CD4-positive, alpha-beta T cell treated with Interleukin-17A for 1 hour (primary cell): ENCODE results near the gene HAGHL.
A peak's percentile ranks its signal among the peaks of the same experiment; 100 is the strongest.
"Not testable (repeated sequence)": the region's sequence is repeated elsewhere in the genome, so short reads cannot be mapped to it uniquely, and the experiment has no call there.

ENCODE experiments used
- DNase-seq: peaks from one replicate; pipeline ENCODE4 v3.0.0-alpha.2; 2020

Gene HAGHL

DNA sequence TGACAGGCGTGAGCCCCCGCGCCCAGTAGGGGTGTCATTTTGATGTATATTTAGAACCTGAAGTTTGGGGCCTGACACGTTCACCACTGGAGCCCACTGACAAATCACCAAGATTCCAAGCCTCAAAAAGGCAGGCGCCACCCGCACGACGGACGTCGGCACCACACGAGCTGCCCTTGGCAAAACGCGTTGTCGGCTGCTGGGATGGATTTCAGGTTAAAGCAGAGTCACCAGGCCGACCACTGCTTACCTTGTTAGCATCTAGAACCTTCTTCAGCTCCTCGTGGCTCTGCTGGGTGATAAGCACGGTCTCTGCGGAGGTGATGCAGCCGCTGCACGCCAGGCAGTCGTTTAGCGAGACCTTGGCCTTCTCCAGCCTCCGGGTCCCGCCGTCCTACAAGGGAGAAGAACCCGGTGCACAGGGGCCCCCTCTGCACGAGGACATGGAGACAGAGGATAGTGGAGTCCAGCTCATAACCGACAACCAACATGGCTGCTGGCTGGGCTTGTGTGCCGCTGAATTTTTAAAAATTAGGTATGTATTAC is 10.1 kb downstream of the HAGHL start:
- DNase-seq = no peak

DNA sequence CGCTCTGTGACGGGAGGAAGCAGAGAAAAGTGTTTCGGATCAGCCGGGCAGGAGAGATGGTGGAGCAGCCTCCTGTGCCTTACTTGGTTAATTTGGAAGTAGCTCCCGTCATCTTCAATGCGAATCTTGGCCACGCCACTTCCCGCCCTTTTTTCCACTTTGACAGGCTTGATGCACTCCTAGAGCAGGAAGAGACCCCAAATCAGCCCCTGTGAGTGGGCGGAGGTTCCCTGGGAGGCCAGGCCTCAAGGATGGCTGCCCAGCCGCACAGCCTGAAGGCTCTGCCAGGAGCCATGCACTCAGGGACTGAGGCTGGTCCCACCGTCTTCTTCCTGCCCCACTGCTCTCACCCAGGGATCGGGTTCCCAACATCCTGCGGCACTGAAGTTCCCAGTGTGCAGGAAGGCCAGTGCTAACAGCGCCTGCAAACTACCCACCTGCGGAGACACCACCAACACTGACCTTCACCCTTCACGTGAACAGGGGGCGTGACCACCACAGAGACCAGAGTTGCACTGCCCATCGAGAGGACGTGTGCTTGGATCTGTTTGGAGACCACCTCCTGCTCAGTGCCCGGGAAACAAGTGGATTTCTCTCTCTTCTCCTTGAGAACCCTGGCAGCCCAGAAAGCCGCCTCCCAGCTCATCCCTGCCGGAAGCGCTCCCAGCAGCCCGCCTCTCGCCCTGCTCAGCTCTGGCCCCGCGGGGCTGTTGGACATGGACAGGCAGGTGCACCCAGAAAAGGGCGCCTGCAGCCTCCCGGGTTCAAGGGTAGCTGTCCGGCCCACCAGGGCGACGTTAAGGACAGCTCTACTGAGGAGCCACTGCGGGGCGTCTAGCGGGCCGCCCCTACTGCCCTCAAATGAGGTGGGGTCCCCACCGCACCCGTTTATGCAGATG is 12.9 kb downstream of the HAGHL start:
- no peak for DNase-seq

DNA sequence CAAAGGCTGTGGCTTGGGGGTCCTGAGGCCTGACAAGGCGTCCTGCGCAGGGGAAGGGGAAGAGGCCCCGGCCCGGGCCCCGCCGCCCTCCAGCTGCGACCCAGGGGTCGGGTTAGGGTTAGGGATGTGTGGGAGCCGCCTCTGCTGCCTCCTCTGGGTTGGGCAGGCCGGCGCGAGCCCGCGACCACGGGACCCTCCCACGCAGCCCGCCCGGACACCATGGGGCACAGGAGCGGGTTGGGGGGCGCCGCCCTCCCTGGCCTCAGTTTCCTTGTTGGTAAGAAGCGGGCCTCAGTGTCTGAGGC is 13.5 kb downstream of the HAGHL start:
- no peak for DNase-seq

DNA sequence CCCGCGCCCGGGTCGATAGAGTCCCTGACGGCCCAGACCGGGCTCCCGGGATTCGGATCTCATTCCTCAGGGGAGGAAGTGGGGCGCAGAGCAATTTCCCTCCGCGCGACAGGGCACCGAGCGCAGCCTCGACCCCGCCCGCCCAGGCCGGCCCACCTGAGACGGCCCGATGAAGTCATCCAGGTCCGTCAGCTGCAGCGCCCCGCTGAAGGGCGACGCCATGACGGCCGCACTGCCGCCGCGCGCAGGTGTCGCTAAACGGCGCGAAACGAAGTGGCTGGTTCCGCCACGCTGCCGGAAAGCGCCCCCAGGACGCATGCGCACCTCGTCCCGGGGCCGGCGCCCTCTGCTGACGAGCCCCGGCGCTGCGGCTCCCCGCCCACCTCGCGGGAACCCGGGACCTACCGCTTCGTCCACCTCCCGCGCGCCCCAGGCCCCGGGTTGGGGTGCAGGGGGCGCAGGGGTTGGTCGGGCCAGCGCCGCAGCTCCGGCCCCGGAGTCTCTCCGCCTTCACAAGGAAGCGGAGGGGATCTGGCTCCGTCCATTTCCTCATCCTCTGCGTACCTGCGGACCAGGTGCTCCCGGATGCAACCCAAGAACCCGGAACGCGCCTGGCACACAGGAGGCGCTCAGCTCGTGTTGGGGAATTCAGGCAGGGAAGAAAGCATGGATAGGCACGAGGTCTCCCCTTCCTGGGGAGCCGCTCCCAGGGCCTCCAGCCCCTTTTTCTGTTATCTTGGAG is 14.0 kb downstream of the HAGHL start, which contains the start of gene CIAO3:
TSS of gene CIAO3 (minus strand) at position 234 of the 742 bp plus-strand sequence. CDS start at position 222, 12 bp downstream.
- DNase-seq = peak; percentile 92

DNA sequence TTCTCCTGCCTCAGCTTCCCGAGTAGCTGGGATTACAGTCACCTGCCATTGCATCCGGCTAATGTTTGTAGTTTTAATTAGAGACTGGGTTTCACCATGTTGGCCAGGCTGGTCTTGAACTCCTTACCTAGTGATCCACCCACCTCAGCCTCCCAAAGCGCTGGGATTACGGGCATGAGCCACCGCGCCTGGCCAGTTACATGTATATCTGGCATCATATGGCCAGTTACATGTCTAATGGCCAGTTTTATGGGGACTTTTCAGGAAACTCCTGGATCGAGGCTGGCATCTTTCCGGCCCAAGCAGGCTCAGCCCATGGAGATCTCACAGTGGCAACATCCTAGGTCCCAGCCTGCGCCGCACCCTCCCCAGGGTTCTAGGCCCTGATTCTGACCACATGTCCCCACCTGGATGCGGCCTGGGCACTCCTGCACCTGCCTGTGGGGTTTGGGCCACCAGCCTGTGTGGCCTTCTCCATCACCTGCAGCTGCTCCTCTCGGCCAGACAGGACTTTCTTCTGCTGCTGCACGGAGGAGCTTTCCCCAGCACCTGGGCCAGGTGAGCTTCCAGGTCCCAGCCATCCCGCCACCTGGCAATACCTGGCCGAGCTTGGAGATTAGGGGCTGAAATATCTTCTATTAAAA is 15.2 kb downstream of the HAGHL start:
- DNase-seq = no peak

DNA sequence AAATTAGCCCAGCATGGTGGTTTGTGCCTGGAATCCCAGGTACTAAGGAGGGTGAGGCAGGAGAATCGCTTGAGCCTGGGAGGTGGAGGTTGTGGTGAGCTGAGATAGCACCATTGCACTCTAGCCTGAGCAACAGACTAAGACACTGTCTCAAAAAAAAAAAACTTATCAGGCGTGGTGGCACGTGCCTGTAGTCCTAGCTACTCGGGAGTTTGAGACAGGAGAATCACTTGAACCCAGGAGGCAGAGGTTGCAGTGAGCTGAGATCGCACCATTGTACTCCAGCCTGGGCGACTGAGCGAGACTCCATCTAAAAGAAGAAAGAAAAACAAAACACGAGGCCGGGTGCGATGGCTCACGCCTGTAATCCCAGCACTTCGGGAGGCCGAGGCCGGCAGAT is 16.0 kb downstream of the HAGHL start:
- not testable (repeated sequence) for DNase-seq

DNA sequence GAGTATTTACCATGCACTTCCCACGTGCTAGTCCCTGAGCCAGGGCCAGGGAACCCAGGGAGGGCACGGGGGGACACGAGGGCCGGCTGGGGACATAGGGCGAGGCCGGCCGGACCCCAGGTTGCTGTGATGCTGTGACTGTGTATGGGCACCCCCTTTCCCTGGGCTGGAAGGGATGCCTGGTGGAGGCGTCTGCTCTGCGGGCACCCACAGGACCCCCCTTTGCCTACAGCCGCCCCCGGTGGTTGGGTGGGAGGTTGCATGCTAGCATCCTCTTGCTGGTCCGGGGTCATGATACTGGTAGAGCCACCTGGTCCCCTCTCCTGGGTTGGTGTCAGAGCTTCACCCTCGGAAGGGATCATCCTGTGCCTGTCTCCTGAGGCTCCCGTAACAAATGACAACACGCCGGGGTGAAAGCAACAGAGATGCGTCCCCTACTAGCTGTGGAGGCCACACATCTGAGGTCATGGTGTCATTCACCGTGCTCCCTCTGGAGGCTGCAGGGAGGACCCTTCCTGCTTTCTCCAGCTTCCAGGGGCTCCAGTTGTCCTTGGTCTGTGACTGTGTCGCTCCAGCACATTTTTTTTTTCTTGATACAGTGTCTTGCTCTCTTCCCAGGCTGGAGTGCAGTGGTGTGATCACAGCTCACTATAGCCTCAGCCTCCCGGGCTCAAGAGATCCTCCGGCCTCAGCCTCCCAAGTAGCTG is 17.0 kb downstream of the HAGHL start:
- DNase-seq = no peak

DNA sequence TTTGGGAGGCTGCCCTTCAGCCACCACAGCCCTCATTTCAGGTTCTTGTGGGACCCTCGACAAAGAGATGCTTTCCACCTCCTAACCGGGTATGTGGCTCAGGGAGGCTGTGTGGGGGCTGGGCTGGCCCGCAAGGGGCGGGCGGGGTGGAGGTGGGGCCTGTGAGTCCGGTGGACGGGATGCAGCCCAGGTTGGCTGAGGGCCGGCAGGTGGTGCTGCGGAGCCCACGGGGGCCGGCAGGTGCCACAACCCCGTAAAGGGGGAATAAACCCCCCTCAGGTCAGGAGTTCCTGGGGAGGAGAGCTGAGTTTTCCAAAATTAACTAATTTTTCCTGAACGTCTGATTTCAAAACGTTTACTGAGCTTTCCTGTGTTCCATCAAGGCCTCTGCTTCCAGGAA is 18.8 kb downstream of the HAGHL start:
- DNase-seq = no peak

DNA sequence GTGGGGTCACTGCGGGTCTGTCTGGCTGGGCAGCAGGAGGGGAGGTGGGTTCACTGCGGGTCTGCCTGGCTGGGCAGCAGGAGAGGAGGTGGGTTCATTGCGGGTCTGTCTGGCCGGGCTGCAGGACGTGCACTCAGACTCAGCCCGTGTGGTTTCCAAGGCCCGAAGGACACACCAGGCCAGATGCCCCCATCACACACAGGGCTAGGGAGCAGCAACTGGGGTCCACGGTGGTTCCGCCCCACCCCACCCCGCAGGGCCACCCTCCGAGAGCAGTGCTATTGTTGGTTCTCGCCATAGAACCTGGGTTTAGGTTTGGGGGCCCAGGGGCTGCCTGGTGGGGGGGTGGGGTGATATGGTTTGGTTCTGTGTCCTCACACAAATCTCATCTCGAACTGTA is 19.7 kb downstream of the HAGHL start:
- DNase-seq = no peak

DNA sequence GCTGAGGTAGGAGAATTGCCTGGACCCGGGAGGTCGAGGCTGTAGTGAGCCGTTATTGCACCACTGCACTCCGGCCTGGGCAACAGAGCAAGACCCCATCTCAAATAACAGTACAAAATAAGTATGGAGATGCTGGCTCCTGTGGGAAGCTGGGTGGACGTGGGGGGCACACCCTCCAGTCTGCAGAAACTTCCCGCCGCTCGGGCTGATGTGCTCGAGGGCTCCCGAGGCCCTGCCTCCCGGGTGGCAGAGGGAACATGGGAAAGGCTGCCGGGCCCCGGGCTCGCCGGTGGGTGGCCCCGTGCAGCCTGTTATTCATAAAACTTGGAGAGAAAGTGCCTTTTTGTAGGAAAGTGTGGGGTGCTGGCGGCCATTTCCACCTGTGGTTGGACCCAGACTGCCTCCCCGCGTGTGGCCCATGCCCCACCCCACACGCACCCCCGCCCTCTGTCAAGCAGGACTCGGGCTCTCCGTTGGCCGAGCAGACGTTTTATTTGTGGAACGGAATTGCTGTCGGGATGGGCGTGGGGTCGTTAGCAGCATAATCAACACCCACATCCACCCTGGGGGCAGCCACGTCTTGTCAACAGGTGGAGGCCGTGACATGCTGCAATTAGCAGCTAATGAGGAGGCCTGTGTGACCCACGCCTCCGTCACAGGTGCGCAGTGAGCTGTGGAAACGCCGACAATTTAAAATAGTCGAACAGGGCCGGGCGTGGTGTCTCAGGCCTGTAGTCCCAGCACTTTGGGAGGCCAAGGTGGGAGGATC is 21.3 kb downstream of the HAGHL start:
- no peak for DNase-seq

DNA sequence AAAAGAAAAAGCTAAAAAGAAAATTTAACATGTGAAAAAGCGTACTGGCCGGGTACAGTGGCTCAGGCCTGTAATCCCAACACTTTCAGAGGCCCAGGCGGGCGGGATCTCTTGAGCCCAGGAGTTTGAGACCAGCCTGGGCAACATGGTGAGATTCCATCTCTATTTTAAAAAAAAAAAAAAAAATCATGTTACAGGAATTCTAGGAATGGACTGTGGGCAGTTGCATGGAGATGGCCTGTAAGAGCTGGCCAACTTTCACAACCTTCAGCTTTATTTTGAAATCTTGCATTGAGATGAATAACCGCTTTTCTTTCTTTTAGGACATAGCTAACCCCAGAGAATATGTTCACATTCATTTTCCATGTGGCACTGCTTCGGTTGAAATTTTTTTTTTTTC is 22.1 kb downstream of the HAGHL start:
- DNase-seq = no peak

DNA sequence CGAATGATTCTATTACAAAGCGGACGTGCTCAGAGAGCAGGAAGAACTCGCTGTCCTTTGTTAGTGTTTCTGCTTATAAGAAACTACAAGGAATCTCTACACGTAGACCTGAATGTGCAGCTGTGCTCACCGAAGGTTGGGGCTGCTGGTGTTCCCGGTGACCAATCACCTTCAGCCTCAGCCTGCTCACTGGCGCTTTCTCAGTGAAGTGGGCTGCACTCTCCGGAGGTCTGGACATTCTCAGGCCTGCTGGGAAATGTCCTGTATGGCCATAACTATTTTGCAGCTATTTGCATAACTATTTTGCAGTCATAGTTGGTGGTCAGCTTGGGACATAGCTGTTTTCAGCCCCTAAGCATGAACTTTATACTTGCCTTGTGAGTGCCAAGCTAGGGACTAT is 23.6 kb downstream of the HAGHL start:
- no peak for DNase-seq

DNA sequence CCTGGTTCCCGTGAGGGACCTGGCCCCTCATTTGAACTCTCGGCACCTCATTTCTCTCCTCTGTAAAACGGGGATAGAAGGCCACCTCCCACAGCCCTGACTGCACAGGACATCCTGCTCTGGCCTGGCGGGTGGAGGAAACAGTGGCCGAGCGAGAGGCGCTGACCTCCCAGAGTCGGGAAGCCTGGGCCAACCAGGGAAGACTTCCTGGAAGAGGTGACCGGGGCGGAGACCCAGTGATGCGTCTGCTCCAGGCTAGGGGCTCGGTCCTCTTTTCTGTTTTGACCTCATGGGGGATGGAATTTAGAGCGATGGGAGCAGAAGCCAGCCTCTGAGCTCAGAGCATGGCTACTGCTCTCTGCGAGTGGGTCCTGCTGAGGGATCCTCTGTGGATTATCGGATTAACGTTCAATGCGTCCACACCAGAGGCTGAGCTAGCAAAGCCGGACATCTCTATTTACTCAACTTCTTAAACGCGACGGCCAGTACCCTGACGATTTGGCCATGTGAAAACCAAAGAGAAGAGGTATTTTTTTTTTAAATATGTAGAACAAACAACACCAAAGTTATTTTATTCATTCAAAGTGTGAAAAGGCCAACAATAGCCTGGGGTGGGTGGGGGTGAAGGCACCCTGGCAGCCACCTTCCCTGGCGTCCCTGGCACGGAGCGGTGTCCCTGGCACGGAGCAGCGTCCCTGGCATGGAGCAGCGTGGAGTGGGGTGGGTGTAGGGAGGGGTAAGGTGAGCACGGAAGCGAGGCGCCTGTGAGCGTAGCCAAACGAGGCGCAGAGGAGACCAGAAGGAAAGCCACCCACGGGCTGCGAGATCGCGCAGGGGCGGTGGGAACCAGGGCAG is 24.5 kb downstream of the HAGHL start:
- no peak for DNase-seq

DNA sequence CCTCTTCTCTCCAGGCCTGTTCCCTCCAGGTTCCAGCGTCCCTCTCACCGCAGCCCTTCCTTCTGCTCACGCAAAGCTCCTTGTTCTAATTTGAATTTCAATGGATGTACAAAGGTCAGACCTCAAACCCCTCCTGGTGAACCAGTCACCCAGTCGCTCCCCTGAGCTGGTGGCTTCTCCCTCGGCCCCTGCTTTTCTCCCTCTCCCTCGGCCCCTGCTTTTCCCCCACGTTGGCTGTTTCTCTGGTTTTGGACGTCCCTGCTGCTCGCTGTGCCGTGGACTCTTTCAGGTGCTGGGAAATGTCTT is 25.1 kb downstream of the HAGHL start:
- no peak for DNase-seq

DNA sequence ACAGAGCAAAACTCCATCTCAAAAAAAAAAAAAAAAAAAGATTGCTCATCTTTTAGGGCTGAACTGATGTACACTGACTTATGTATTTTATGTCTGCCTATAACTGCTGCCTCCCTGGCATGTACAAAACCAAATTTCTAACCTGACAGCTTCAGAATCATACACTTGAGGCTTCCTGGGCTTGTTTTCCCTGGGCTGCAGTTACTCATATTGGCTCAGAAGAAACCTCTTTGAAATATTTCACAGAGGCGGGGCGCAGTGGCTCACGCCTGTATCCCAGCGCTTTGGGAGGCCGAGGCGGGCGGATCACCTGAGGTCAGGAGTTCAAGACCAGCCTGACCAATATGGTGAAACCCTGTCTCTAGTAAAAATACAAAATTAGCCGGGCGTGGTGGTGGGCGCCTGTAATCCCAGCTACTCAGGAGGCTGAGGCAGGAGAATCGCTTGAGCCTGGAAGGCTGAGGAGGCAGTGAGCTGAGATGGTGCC is 27.3 kb downstream of the HAGHL start:
- not testable (repeated sequence) for DNase-seq

DNA sequence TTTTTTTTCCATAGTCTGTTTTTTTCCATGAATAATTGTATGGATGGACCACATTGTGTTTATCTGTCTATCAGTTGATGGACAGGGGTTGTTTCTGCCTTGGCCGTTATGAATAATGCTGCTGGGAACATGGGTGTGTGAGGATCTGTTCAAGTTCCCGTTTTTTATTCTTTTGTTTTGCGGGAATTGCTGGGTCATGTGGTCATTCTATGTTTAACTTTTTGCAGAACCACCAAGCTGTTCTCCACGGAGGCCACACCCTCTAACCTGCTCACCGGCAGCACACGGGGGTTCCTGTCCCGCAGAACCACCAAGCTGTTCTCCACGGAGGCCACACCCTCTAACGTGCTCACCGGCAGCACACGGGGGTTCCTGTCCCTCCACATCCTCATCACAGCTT is 27.8 kb downstream of the HAGHL start:
- no peak for DNase-seq

DNA sequence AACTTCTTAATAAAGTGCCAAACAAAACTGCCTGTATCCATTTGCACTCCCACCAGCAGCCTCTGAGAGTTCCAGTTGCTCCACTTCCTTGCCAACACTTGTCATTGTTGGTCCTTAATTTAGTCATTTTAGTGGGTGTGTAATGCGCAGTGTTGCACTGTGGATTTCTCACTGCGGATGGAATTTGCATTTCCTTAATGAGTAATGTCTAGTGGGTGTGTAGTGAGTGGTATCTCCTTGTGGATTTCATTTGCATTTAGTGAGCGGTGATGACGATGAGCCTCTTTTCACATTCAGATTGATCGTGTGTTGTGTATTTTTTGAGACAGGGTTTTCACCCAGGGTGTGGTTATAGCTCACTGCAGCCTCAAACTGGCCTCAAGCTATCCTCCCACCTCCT is 29.5 kb downstream of the HAGHL start:
- no peak for DNase-seq

DNA sequence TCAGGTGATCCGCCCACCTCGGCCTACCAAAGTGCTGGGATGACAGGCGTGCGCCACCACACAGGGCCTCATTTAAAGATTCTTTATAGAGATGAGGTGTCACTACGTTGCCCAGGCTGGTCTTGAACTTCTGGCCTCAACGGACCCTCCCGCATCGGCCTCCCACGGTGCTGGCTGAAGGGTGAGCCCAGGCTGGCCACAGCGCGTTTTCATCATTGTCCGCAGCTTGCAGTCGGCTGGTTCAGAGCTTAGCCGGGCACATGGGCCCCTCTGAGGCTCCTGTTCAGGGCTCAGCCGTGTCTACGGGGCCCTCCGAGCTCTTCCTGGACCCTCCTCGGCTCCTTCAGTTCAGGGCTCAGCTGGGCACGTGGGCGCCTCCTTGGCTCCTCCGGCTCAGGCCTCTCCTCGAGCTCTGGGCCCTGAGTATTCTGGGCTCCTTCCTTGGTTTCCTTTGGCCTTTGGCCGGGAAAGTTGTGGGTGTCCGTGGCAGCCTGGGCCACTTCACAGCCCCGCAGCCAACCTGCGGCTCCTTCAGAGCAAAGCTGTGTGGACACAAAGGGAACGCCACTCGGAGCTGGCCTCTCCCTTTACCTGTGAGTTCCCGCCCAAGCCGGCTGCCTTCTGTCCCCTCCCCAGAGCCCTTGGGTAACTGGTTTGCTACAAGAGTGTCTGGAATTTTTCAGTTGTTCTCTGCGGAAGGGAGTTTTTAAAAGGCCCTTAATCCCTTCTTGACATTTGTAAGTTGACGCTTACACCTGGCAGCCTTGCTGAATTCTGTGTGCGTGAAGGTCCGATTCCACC is 32.4 kb downstream of the HAGHL start:
- no peak for DNase-seq

DNA sequence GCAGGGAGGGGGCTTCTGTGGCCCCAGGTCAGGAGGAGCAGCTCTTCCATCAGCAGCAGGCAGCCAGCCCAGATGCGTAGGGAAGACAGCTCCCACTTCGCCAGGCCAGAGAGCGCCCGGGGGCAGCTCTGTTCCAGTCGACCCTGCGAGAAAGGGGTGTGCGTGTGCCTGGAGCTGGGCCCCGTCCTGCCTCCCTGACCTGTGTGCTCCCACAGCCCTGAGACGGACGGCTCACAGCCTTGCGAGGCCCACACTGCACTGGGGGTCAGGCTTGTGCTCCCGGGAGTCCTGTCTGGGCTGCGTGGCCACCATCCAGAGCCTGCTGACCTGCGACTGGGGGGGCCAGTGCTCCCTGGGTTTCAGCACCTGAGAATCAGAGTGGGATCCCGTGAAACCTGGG is 33.2 kb downstream of the HAGHL start:
- no peak for DNase-seq
